GM12878 (cell line): ENCODE results near the gene MEIS2. TPM values are rescaled to one million over a fixed set of nuclear protein-coding genes. Genes with fewer than 3 reads are reported as not detected.

ENCODE experiments used
- ATAC-seq: fragments of 200-7000 bp; cut with Tn5 transposase; 3 replicates; pipeline ENCODE4 v1.9.1; 2020; ENCODE audit warnings: mild to moderate bottlenecking, moderate library complexity
- BruUV-seq: library from RNA; stranded (reverse); fragments of 400-500 nt; replicated peaks from 2 replicates; lab custom pipeline; 2021; lab: Mats Ljungman, UMichigan
- CTCF ChIA-PET: fragments of 300-600 bp; sonication (Branson Sonifier 250); formaldehyde crosslinking; extraction: SDS; loops from one replicate; lab custom pipeline; 2021; ENCODE audit warnings: inconsistent platforms; lab: Yijun Ruan, JAX
- POLR2A ChIA-PET: fragments of 350-600 bp; formaldehyde crosslinking; extraction: SDS; loops from one replicate; lab custom pipeline; 2021; ENCODE audit warnings: inconsistent platforms; lab: Charles Lee
- RAD21 ChIA-PET: fragments of 300-600 bp; sonication (Branson Sonifier 250); formaldehyde crosslinking; loops from one replicate; lab custom pipeline; 2023; ENCODE audit warnings: antibody characterized with exemption; ENCODE audit not compliant: unreplicated experiment; lab: Charles Lee
- SMC1A ChIA-PET: fragments of 300-600 bp; sonication (Branson Sonifier 250); formaldehyde crosslinking; loops from one replicate; lab custom pipeline; 2023; ENCODE audit not compliant: unreplicated experiment, uncharacterized antibody; lab: Charles Lee
- DNase-seq: peaks from one replicate; pipeline ENCODE4 v3.0.0-alpha.2; 2011; ENCODE audit warnings: low read depth, low spot score
- FAIRE-seq: peaks from 3 replicates; lab custom pipeline; 2011; peaks lifted over from hg19 to GRCh38; lab: Jason Lieb, UNC
- H2AFZ ChIP-seq: 2 replicates; pipeline ENCODE4 v1.6.0; 2011; ENCODE audit warnings: low read depth, low read length, control low read depth; ENCODE audit not compliant: control insufficient read depth
- H3K27ac ChIP-seq: 2 replicates; pipeline ENCODE4 v1.5.1; 2011; ENCODE audit warnings: control low read depth; ENCODE audit not compliant: control insufficient read depth, insufficient read depth
- H3K27me3 ChIP-seq, 2 experiments: replicated peaks in 1 of 2; 2 replicates each; pipeline versions ENCODE4 v1.6.0 to v1.6.1; 2011; ENCODE audit warnings: low read length in 1 of 2; ENCODE audit not compliant: control insufficient read depth in 2 of 2, insufficient read depth in 2 of 2
- H3K36me3 ChIP-seq, 2 experiments: 2 replicates each; pipeline ENCODE4 v1.5.1; 2011; ENCODE audit warnings: low read length in 1 of 2; ENCODE audit not compliant: control insufficient read depth in 2 of 2, insufficient read depth in 2 of 2
- H3K4me1 ChIP-seq: 2 replicates; pipeline ENCODE4 v1.6.1; 2011; ENCODE audit warnings: mild to moderate bottlenecking, low read length, moderate library complexity, mixed read lengths; ENCODE audit not compliant: control insufficient read depth, insufficient read depth
- H3K4me2 ChIP-seq: 2 replicates; pipeline ENCODE4 v1.6.0; 2011; ENCODE audit warnings: control low read depth; ENCODE audit not compliant: control insufficient read depth, insufficient read depth
- H3K4me3 ChIP-seq: fragments of 200-600 bp; sonication (generic); 2 replicates; pipeline ENCODE4 v1.5.1; 2016
- H3K79me2 ChIP-seq: 2 replicates; pipeline ENCODE4 v1.6.0; 2011; ENCODE audit warnings: low read length; ENCODE audit not compliant: control insufficient read depth, insufficient read depth
- H3K9ac ChIP-seq: 2 replicates; pipeline ENCODE4 v1.8.0; 2011; ENCODE audit warnings: low read length, control low read depth, mixed read lengths; ENCODE audit not compliant: control insufficient read depth, insufficient read depth
- H3K9me3 ChIP-seq: replicated peaks from 3 replicates; pipeline ENCODE4 v1.5.1; 2011; ENCODE audit warnings: mild to moderate bottlenecking, low read length; ENCODE audit not compliant: control insufficient read depth, insufficient read depth
- H4K20me1 ChIP-seq: 2 replicates; pipeline ENCODE4 v1.6.0; 2011; ENCODE audit not compliant: control insufficient read depth, insufficient read depth
- E2F8 ChIP-seq: fragments of 450-650 bp; IDR thresholded peaks from 2 replicates; pipeline ENCODE4 v1.6.1; 2018; ENCODE audit warnings: mild to moderate bottlenecking, low read depth, moderate library complexity; ENCODE audit not compliant: partially characterized antibody
- MEF2A ChIP-seq: IDR thresholded peaks from 2 replicates; pipeline ENCODE4 v1.6.1; 2011; ENCODE audit warnings: low read depth, mild to moderate bottlenecking, low read length, moderate library complexity; ENCODE audit not compliant: insufficient read depth
- RAD51 ChIP-seq: fragments of 450-650 bp; IDR thresholded peaks from 2 replicates; pipeline ENCODE4 v1.6.1; 2016; ENCODE audit warnings: moderate library complexity, mild to moderate bottlenecking, inconsistent platforms
- WGBS: methylation state at CpG from one replicate; pipeline ENCODE4 v1.1.6; 2016; ENCODE audit warnings: low lambda C conversion rate; ENCODE audit not compliant: insufficient replicate concordance, insufficient coverage; ENCODE audit errors: missing lambda C conversion rate; 5-methylcytosine and 5-hydroxymethylcytosine counted together
- in situ Hi-C: fragments of 300-500 bp; cut with MboI; formaldehyde crosslinking; loops from 9 replicates; pipeline ENCODE4 v1.14.3; 2018; ENCODE audit warnings: mixed read lengths
- intact Hi-C: fragments of 100-400 bp; cut with micrococcal nuclease; formaldehyde crosslinking; loops from one replicate; pipeline ENCODE4 v1.14.2; 2022; ENCODE audit not compliant: unreplicated experiment
- polyA plus RNA-seq, 11 experiments: library from polyadenylated mRNA; depleted of rRNA in 4 of 11; unstranded in 6 of 11; stranded (reverse) in 5 of 11; fragments of >200 nt; fragmentation: Nextera tagmentation in 4 of 11; fragmentation: Illumina TruSeq in 1 of 11; extraction: Ambion mirVana in 4 of 11; extraction: Trizol in 1 of 11; gene quantifications; 1 replicate in 1 of 11; 2 replicates in 10 of 11; pipeline versions ENCODE4 v1.2.1 to v1.2.3, GENCODE V29; 2011 to 2016; ENCODE audit warnings: inconsistent platforms in 2 of 11, missing spikeins in 2 of 11, low read depth in 1 of 11
- total RNA-seq, 4 experiments: library from RNA; depleted of rRNA in 3 of 4; stranded (reverse); fragments of >200 nt in 3 of 4; fragmentation: Illumina TruSeq in 1 of 4; extraction: Trizol in 1 of 4; gene quantifications; 2 replicates each; pipeline versions ENCODE4 v1.2.1 to v1.2.3, GENCODE V29; 2013 to 2021
- TF ChIP-seq, protein P1 (sequence below): fragments of 450-650 bp; IDR thresholded peaks from 2 replicates; pipeline ENCODE4 v1.6.1; 2017; ENCODE audit warnings: antibody characterized with exemption, mild to moderate bottlenecking, moderate library complexity

Gene MEIS2
- total and polyA plus RNA-seq, 10 of the 15 experiments (the other 5 are each of a cell fraction or from before 2014, with no cell fraction given): 9.2 to 54.0 (median 20.4) TPM

DNA sequence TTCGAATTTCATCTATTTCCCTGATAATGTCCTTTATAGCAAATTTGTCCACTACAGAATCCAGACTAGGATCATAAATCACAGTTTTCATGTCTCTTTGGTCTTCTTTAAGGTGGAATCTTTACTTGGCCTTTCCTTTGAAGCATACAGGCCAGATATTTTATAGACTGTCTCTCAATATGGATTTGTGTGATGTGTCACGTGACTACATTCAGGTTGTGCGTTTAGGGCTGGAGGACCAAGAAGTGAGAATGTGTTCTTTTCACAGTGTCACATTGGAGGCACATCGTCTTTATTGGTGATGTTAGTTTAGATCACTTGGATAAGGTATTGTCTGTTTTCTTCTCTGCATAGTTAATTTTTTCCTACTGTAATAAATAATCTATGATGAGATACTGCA, 232.9 kb downstream of the MEIS2 start:
- no peak for FAIRE-seq
- POLR2A ChIA-PET: no interaction called here
- Histone ChIP-seq H3K27me3 (no peaks in the 10 kb centered on the region), H3K36me3 (no peaks in the 10 kb centered on the region), H3K9ac (no peak overlapping the region), H3K9me3 (no peaks in the 10 kb centered on the region), H3K4me2 (no peak overlapping the region), H2AFZ (no peak overlapping the region), H3K27ac (no peak overlapping the region), H3K4me3 (no peak overlapping the region), H3K79me2 (no peaks in the 10 kb centered on the region), H3K4me1 (no peaks in the 10 kb centered on the region), H4K20me1 (no peaks in the 10 kb centered on the region)
- CTCF ChIA-PET: no interaction called here
- SMC1A ChIA-PET: no interaction called here
- peak; percentile 49; the same call in 1 of the 2 replicates for TF ChIP-seq RAD51
- TF ChIP-seq MEF2A: no peak
- TF ChIP-seq, protein P1, sequence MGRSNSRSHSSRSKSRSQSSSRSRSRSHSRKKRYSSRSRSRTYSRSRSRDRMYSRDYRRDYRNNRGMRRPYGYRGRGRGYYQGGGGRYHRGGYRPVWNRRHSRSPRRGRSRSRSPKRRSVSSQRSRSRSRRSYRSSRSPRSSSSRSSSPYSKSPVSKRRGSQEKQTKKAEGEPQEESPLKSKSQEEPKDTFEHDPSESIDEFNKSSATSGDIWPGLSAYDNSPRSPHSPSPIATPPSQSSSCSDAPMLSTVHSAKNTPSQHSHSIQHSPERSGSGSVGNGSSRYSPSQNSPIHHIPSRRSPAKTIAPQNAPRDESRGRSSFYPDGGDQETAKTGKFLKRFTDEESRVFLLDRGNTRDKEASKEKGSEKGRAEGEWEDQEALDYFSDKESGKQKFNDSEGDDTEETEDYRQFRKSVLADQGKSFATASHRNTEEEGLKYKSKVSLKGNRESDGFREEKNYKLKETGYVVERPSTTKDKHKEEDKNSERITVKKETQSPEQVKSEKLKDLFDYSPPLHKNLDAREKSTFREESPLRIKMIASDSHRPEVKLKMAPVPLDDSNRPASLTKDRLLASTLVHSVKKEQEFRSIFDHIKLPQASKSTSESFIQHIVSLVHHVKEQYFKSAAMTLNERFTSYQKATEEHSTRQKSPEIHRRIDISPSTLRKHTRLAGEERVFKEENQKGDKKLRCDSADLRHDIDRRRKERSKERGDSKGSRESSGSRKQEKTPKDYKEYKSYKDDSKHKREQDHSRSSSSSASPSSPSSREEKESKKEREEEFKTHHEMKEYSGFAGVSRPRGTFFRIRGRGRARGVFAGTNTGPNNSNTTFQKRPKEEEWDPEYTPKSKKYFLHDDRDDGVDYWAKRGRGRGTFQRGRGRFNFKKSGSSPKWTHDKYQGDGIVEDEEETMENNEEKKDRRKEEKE: no peak
- TF ChIP-seq E2F8: no peak
- DNase-seq: no peak
- WGBS: 61% methylated on average over 4 of the region's 4 CpGs
- BruUV-seq: no TSS peak
- RAD21 ChIA-PET: no interaction called here
- no peak for ATAC-seq
- in situ Hi-C loops: no loop called here
- intact Hi-C loops: no loop called here
